Activated naive CD8-positive, alpha-beta T cell treated with anti-CD3 and anti-CD28 coated beads, Interleukin-2, amount 50 U/mL, for 16 hours (primary cell): Measurements from ENCODE around the gene TMEM212.

Source experiments
- DNase-seq: peaks from one replicate; pipeline ENCODE4 v3.0.0-alpha.2; 2020; ENCODE audit warnings: low read depth, low spot score

The TMEM212 gene

DNA sequence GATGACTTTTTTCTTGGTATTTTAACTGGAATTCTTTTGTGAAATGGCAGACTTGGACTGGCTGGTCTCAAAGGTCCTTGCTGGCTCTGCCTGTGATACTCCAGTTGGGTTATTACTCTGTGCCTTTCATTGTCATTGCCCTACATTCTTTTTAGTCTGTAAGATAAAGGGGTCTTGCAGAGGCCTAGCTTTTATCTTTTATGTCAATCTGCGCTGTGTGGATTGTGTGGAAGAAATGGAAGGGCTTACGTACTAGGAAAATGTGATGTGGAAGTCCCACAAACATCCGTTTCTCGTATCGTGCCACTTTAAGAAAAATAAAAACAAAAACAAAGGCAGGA lies 8.7 kb upstream of the TMEM212 start:
- no peak for DNase-seq

DNA sequence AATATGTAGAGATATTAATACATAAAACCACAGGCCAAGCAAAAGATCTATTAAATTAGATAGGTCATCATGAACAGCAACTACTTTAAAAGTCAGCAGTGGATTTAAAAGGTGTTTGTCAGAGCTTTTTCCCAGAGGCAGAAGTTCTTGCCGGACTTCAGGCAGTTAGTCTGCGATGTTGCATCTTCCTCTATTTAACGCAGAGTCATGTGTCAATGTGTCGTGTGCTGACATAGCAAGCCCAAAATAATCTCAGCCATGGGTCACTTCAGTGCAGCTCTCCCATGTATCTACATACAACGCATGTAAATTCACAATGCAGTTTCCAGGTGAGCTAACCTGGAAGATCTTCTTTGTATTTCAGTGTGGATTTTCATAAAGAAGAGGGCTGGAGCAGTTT lies 8.0 kb upstream of the TMEM212 start:
- DNase-seq: no peak

DNA sequence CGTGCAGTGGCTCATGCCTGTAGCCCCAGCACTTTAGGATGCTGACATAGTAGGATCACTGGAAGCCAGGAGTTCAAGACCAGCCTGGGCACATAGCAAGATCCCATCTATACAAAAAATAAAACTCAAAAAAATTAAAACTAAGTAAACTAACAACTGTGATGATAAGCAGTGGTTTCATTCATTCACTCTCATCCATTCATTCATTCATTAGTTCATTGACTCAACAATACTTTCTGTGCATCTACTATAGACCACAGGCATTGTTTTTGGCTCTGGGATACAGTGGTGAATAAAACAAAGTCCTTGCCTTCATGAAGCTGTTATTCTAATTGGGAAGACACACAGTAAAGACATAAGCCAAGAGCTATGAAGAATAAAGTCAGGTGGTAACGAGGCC lies 7.5 kb upstream of the TMEM212 start:
- DNase-seq: no peak

DNA sequence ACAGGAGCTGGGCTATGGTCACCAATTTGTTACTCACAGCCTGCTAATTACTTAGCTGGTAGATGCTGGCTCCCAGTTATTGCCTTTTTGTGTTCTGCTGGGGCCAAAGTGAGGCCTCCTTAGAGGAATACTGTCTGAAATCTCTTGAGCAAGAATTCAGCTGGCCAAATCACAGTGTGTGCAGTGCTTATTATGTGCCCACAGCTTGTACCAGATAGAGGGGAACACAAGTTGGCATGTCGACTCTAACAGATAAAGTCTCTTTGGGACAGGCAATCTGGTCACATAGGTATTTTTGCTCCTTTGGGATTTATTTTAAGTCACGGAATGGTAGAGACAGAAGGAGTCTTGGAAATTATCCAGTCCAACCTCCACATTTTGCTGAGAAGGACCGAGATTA lies 6.3 kb upstream of the TMEM212 start:
- DNase-seq: no peak

DNA sequence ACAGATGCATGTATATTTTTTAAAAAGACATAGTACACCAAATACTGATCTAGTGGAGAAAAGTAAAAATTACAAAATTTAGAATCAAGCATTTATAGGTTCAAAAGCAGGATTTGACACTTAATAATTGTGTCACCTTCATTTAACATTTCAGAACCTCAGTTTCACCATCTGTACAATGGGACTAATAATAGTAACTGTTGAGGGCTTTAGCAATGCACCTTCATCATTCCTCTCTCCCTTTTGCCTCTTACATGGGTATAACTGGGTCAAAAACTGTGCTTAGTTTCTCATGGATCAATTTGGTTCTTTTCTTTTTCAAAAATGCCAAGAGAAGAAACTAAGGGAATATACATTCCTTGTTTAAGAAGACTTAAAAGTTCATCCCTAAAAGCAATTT lies 5.5 kb upstream of the TMEM212 start:
- DNase-seq: no peak

DNA sequence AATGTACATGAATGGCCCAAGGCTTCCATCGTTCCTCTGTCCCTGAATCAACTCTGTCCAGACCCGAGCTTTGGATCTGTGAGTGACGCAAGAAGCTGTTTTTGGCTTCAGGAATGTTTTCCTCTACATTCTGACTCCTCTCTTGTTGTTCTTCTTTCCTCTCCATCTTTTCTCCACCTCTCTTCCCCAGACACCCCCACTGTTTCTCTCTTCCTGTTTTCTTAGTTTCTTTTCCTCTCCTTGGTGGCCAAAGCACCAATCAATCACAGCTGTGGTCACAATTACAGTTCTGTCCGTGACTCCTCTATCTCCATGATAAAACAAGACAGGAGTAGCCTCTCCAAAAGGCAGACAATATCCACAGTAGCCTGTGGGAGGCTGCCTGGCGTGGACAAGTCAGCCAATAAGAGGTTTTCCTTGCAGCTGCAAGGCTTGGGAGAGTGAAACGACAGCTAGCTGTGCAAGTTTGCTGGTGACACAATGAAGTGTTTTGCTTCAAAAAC lies 4.9 kb upstream of the TMEM212 start:
- DNase-seq: no peak

DNA sequence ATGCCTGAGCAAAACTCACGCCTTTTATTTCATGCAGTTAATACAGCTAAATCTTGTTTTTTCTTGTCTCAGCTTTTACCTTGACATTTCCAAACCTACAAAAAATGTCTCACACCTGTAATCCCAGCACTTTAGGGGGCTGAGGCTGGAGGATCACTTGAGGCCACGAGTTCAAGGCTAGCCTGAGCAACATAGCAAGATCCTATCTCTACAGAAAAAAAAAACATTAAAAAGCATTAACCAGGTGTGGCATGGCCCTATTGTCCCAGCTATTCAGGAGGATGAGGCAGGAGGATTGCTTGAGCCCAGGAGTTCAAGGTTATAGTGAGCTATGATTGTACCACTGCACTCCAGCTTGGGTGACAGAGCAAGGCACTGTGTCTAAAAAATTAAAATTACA lies 3.9 kb upstream of the TMEM212 start:
- no peak for DNase-seq

DNA sequence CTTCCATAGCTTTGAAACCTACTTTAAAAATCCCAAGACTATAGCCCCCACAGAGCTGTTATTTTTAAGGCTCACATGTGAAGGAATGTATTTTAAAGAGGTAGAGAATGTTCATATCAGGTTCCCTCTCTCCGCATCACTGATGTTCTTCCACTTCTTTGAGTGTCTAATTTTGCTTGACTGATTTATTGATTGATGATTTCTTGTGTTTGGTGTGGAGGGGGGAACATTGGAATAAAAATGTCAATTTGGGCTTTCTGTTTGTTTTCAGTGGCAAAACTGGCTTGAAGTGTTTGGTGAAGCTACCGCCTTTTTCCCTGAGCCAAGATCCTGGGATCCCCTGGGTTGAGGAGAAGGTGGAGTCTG lies 2.7 kb upstream of the TMEM212 start:
- DNase-seq: no peak

DNA sequence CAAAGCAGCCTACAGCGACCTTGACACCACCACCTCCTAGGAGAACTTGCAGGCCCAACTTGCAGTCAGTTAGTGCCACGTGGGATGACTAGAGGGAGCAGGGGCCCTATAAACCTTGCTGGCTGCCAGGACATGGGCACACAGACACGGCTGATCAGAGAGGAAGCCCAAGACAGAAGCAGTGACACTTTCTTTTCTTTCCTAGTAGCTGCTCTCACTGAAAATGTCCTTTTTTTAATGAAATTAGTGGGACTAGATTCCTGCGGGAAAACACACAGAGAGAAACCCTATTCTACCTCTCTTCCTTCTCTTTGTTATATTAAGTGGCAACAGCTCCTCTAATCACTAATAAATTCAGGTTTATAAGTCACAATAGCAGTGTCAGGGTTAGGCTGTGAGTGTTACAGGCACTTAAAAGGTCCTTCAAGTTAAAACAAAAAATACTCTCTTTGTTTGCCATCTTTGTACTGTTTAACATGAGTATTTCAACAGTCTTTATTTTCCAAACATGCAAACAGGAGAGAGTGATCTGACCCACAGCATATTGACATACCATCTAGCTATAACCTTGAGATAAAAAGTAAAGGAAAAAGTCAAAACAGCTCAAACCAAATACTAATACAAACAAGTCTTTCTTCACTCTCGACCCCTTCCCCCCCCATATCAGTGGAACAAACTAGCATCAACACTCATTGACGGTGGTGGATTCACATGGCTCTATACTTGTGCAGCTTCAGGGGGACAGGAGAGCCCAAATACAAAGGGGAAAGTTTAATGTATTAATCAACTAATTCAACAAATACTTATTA lies 2.1 kb upstream of the TMEM212 start:
- no peak for DNase-seq

DNA sequence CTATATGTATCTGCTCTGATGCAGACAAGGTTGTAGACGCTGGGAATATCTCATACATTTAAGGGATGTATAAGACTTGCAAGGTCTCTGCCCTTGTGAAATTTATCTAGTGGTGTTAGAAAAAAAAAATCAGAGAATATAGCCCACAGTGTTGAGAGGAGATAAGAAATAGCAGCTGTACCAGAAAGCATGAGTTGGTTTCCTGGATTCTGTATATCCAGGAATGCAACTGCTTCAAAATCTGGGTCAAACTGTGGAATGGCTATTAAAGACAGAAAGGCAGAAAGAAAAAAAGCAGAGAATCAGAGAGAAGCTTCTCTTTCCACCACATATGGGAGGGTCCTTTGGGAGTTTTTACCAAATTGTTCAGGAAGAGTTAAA lies 1.5 kb upstream of the TMEM212 start:
- DNase-seq: no peak

DNA sequence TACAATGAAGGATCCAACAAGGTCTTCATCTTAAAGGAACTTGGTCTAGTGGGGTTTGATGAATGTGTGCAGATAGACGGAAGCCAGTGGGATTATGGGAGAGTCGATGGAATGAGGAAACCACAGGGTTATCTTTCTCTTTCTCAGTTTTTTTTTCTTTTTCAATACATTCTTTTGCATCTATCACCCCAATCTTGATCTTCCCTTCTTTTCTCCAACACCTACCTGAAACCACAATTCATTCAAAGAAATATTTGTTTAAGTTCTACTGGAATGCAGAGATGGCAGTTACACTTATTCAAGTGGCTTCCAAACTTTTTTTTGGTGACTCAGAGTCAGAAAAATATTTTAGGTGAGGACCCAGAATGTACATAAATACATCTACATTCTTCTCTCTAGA lies 1.7 kb downstream of the TMEM212 start:
- DNase-seq: no peak

DNA sequence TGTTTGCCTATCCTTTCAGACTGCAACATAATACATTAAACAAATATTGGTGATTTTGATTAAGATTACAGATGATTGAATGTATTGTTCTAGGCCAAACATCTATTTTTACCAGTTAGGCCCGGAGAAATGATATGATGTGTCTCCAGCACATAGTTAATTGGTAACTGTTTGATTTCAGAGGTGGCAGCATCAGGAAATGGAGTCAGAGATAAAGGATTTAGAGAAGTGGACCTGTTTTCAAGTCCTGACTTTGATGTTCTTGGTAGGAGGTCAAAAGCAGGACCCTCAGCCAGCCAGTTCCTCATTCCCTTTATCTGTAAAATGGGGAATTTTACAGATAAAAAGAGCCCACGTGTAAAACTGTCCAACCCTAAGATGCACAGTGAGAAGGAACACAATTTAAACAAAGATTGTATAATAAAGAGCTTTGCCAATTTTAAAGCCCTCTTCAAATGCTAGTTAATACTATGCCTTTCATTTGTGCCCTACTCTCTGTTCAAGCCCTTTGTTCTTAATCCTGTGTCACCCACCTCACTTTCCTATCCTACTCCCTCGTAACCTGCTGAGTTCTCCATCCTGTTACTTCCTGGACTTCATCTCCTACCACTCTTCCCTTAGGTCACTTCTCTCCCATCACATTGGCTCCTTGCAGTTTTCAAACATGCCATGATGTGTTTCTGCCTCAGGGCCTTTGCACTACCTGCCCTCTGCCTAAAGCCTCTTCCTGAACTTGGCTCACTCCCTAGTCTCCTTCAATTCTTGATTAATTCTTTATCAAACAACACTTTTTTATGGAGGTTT lies 2.5 kb downstream of the TMEM212 start:
- DNase-seq: no peak

DNA sequence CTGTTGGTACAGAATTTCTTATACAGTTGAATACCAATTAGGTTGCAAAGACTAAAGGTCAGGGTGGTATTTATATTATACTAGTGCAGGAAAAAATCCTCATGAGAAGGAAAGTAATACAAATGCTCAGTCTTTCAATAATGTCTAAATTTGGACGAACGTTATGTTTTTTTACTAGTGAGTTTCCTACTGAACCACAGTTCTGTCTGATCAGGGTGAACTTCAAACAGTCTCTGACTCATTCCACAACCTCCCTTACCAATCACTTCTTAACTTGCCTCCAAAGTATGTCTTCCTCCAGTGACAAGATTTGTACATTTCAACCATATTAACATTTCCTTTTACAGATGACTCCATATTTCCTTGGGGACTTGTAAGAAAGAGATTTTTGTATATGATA lies 3.4 kb downstream of the TMEM212 start:
- no peak for DNase-seq

DNA sequence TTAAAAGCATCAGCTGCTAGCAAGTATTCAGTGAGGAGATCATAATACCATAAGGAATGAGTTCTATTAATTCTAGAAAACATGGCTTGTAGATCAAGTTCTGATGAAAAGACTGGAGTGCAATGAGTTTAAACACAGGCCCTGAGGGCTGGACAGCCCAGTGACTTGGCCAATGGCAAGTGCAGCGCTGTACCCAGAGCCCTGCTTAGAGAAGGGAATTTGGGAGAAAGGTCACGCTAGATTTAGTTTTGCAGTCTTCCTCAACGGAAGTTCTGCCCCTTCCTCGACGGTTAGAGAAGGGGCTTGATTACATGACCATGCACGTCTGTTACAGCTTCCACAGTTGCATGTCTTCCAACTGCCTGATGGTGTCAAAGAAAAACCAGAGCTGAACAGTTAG lies 4.0 kb downstream of the TMEM212 start:
- DNase-seq: no peak

DNA sequence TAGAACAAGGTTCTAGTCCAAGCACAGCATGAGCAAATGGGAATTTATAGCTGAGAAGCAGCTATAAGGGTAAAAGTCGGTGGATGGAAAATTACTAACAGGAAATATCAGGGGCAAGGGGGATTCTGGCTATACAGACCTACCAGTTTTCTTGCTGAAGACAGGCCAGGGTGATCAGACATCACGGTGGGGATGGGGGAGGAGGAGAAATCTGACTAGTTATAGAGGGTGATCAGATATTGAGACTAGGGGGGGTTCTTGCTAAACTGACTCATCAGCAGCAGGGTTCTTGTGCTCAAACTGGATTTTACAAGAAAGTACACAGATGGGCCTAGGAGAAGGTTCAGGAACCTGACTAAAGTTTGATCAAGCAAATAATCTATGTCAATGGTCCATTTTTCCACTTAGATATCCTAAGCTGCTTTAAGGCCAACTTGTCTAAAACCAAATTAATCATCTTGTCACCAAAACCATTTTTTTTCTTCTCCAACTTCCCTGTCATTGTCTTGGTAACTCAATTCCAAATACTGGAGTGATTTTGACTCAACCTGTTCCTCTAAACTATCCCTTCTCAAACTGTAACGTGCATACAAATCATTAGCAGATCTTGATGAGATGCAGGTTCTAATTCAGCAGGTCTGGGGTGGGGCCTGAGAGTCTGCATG lies 4.6 kb downstream of the TMEM212 start:
- no peak for DNase-seq

DNA sequence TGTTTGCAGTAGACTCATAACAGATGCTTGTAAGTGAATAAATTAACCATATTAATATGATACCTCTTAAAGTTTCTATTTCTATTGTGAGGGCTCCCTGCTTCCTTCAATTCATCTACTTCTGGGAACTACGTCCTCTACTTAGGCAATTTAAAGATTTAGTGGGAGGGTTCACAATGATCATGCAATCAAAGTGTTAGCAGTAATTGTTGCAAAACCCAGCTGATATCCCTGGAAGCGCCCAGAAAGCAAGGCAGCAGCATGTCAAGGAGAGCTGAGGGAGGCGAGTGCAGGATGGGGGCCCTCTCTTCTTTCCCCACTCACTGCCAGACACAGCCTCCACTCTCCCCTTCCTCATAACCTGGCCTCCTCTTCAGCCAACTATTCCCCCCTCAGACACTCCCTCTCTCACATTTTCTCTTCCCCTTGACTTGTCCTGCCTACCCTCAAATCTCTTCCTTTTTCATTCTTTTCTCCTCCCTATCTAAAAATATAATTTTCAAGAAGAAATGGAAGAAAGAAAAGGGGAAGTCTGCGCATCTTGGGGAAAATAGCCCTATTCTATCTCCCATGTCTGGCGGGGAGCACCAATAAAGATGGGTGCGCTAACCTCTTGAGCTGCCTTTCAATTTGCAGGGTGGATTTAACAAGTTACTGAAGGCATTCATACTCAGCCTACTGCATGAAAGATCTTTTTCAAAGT lies 6.6 kb downstream of the TMEM212 start:
- DNase-seq: no peak

DNA sequence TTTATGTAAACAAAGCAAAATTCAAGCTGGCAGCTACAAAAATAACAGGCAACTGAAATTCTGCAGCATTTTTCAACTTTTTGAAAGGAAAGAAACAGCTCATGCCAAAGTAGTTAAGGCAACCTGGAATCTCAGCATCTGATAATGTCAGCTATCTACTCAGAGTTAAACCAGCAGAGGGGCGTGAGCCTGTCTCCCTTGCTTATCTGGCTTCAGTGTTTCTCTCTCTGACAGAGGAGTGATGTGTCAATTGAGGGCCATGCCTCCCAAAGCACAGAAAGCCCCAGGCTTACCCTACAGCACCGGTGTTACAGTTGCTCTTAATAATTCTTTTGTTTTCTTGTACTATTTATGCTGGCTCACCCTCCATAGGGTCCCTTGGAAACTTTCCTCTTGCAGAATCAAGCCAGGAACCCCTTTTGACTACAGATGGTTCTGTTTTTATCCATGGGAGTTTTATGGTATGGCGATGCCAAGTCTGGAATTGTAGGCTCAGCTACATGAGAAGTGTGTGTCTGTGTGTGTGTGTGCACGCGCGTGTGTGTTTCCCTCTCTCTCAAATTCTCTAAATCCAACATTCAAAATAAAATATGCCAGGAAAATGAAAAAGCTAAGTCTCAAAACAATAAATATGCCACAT lies 7.3 kb downstream of the TMEM212 start:
- no peak for DNase-seq

DNA sequence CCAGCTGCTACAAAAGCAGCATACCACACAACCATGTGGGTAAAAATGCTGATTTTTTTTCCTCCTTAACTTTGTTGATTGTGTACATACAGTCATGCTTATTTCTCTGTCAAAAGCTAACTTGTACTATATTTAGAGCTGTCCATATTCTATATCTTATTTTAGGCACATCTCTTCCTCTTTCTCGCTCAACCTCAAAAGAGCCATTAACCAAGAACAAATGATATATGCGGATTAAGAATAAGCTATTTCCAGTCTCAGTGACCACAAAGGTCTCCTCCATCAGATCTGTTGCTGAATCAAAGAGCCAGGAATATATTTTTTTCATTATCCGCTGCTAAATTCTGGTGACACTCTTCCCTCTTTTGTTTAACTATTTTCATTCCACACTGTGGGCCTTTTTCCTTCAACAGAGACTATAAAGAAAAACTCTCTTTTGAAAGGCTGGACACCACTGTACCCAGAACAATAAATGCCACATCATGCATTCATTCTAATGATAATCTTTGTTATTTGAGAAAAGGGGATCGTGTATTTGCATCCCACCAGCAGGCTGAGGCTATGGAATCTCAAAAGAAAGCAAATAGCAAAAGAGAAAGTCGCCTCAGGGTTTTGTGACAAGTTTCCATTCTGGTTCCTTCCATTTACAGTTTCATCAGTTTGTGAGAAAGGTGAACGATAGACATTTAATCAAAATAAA lies 8.0 kb downstream of the TMEM212 start:
- DNase-seq: no peak

DNA sequence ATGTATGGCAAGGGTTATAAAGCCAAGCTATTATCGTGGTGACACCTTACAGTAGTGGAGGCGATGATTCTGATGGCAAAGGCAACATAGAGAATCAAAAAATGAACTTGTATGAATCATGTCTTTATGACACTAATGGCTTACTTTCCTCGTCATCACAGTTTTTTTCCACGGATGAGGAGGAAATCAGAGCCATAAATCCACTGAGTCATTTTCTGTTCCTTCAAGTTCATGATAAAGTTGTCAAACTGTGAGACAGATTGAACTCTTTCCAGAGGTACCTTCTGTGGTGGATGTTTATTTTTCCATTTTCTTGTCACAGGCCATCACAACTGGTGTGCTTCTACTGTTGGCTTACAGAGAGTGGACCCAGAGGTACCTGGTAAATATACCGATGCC lies 8.5 kb downstream of the TMEM212 start:
- no peak for DNase-seq

DNA sequence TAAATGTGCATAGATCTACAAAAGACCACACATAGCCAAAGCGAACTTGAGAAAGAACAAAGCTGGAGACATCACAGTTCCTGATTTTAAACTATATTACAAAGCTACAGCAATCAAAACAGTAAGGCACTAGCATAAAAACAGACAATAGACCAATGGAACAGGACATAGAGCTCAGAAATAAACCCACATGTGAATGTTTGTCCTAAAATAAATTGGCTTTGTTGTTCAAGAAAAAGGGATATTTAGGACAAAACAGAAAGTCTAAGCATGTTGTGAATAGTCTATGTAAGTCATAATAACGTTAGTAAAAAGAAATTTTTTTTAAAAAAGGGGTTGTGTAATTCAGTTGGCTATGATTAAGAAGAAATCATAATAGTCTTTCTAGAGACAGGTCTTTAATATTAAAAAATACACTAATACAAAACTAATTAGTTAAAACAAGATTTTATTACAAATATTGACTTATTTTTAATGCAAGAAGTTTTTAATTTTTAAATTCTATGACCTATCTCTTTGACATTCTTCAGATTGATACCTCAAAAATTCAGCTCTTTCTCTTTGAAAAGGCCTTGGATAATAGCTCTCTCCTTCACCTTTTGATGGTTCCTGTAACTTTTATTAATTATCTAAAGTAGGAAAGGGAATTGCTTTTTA lies 11.6 kb downstream of the TMEM212 start:
- no peak for DNase-seq
